Heart left ventricle (tissue), 13 donors: ENCODE measurements around the gene RGS16.

Experiments used
- CTCF ChIP-seq, 12 donors: fragments of 200-600 bp; sonication (generic) in 4 of 12; IDR thresholded peaks; one replicate each; pipeline versions ENCODE4 v1.5.0 to v1.8.0; 2018 to 2022; ENCODE audit warnings: antibody characterized with exemption in 12 of 12, mild to moderate bottlenecking in 5 of 12
- POLR2A ChIP-seq, 2 donors: fragments of 450-650 bp; IDR thresholded peaks; one replicate each; pipeline ENCODE4 v1.6.1; 2017; ENCODE audit warnings: antibody characterized with exemption in 2 of 2, mild to moderate bottlenecking in 2 of 2, moderate library complexity in 2 of 2
- donor health status: ischemic (EF 13 %, LVEDD 7.1; RV severe dilation, severe dysfunction).
- donor health status: DM: no; HTN: yes; CAD: no.
- donor health status: DM: no; HTN: no; CAD: no.
- donor health status: ischemic (EF 25% LVEDD 6.9; RV normal size, moderate dysfunction).
- donor health status: ischemic (EF 25% LVEDD 5.7; RV mildly dilated, moderate dysfunction).
- donor health status: ischemic (EF 35%, LVEDD 5.7; RV mildly dilated, moderate dysfunction).
- donor health status: nonischemic (EF 11% LVEDD 7.7; RV severe dilation, severe dysfunction).
- donor health status: DM: yes; HTN: yes; CAD: no.
- donor health status: PGD.
- donor health status: ischemic (EF 29% LVEDD 5.4; RV normal size, mild dysfunction).
- donor health status: nonischemic (EF 23%, LVEDD 6.1; RV moderate dilation, normal function).

GRCh38 chr1:182621906-182622305 is 17.7 kb upstream of the RGS16 start:
- no peak for TF ChIP-seq CTCF (IDR thresholded peaks at IDR 0.05)
- TF ChIP-seq POLR2A (IDR thresholded peaks at IDR 0.05), result no peak
